DMS153 (cell line): ENCODE data around the gene CEP95.
"Not testable (repeated sequence)": the region's sequence is repeated elsewhere in the genome, so short reads cannot be mapped to it uniquely, and the experiment has no call there.

Source experiments
- DNase-seq: peaks from one replicate; lab custom pipeline; 2025; lab: John Stamatoyannopoulos, UW

The CEP95 gene, protein sequence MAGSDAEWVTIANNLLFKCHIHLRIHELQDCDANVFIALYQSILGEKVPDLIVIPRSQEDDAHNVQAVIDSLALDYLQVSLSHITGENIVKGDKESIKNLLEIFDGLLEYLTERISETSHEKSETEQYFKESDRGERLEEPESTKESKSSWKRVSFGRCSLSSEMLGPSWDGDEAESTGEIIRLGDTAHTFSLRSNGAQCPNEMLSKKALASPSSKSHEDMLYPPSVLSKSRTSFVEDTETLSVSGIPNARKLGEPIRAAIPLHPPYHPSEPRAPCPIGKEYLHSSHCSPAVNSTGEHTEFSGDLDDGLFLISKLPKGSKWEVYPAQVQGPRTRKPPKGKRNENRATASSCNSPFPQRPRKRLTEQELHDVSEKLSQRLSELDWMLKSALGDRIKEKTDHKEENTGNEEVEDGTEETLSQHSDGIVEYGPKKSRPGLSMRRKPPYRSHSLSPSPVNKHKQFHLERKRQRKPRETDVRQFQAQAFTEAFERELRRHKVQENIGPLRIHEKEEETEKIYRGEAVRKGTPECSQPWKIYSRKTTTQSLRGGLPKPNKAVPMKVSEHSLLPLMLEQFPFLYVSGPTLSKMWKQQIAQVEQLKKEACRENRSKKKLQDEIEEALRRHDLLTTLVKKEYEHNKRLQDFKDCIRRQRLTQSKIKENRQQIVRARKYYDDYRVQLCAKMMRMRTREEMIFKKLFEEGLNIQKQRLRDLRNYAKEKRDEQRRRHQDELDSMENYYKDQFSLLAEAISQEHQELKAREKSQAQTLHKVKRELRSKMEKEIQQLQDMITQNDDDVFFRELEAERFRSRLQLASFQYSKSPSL

DNA sequence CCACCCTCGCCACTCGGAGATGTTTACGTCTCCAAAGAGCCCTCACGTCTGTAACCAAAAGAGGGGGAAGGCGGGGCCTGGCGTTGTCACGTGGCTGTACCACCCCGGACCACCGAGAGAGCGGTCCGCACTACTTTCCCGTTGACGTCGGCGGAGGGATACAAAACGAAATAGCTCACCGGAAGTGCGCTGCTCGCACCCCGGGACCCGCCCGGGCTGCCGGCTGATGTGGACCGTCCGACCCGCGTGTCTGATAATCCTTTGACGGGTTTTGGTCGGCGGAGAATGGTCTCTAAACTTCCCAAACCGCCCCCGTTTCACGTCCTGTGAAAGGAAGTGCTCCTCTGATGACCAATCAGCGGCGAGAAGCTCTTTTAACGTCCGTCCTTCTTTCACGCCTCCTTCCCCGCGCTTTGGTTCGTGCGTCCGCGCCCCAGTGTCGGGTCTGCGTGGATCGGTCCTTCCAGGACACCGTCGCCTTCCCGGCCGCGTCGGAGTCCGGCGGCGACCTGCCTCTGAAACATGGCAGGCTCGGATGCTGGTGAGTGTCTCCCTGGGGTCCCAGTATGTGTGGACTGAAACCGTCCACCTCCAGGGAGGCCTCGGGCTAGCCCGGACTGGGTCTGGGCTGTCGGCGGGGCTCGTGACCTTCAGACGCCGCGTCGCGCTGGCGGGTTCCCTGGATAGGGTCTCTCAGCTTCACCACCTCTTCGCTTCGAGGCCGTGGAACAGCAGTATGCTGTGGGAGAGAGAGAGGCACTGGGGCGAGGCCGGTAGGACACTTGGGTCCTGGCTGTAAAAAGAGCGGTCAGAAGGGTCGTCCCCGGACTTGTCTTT lies at the start of gene CEP95:
Gene CEP95 (plus strand): TSS at position 402 of the 837 bp plus-strand sequence. CDS start 121 bp downstream, at position 523.
- DNase-seq, result peak; percentile 95

DNA sequence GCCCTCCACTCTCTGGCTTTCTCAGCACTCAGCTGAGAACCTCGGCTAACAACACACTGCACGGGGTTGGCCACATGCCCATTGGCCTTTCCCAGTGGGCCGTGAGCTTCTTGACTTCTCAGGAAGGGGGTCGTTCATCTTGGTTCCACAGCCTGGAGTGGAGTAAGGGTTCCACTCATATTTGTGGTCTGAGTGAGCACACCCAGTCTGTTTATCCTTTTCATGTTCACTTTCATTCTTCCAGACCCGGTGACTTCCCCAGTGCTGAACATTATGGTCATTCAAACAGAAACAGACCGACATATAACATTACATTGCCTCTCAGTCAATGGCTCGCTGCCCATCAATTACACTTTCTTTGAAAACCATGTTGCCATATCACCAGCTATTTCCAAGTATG lies 49.6 kb upstream of the CEP95 start:
- no peak for DNase-seq

DNA sequence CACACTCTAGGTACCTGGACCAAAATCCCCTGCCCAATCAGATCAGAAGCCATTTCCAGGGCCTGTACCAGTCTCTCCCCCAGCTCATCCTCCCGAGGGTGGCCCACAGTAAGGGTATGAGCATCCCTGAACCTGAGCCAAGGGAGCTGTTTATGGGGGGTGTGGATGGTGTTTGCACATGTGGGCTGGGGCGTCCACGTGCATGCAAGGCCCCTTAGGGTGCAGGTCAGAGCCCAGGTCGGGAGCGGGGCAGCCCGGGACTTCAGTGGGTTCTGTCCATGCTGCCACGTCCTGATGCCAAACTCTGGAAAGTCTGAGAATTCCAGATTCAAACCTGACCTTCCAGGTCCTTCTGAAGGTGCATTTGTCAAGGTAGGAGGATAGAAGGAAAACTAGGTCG lies 48.0 kb upstream of the CEP95 start:
- no peak for DNase-seq

- no peak for DNase-seq
These were observed 47.5 kb upstream of the CEP95 start for GRCh38 chr17:64459284-64459747.

DNA sequence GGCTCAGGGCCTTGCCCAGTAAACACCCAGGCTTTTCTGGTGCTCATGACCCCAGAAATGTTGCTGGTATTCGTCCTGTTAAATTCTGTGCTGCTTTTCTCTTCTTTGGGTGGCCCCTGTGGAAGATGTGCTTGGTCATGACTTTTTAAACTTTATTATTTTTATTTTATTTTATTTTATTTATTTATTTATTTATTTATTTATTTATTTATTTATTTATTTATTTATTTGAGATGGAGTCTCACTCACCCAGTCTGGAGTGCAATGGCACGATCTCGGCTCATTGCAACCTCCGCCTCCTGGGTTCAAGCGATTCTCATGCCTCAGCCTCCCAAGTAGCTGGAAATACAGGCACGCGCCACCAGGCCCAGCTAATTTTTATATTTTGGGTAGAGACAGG lies 47.0 kb upstream of the CEP95 start:
- DNase-seq, result not testable (repeated sequence)

GRCh38 chr17:64460955-64461354 lies 45.8 kb upstream of the CEP95 start:
- no peak for DNase-seq

- DNase-seq, result no peak
These were observed 45.0 kb upstream of the CEP95 start for GRCh38 chr17:64461788-64462187.

DNA sequence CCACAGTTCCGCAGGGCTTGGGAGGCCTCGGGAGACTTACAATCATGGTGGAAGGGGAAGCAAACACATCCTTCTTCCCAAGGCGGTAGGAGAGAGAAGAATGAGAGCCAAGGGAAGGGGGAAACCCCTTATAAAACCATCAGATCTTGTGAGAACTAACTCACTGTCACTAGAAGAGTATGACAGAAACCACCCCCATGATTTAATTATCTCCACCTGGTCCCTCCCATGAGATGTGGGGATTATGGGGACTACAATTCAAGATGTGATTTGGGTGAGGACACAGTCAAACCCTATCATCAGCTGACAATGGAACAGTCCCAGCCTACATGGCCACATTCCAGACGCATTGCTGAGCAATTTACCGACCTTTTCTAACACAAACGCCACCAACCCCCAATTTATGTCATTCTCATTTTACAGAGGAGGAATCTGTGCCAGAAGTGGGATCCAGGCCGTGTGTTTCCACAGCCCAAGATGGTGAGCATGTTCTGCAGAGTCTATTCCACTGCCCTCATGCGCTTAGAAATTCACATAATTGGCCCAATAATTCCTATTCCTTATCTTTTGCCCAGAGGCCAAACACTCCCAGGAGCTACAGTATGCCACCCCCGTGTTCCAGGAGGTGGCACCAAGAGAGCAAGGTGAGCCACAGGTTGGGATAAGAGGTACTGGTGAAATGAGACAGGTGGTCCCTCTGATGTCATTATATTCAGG lies 40.6 kb upstream of the CEP95 start:
- no peak for DNase-seq

DNA sequence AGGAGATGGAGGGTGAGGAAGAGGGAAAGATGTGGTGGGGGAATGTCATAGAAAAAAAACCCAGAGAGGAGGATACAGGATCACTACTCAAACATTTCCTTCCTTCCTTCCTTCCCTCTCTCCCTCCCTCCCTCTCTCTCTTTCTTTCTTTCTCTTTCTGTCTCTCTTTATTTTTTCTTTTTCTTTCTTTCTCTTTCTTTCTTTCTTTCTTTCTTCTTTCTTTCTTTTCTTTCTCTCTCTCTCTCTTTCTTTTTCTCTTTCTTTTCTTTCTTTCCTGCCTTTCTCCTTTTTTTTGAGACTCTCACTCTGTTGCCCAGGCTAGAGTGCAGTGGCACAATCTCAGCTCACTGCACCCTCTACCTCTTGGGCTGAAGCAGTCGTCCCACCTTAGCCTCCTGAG lies 39.9 kb upstream of the CEP95 start:
- DNase-seq, result not testable (repeated sequence)

- DNase-seq, result no peak
These were observed 36.2 kb upstream of the CEP95 start for GRCh38 chr17:64470625-64471024.

DNA sequence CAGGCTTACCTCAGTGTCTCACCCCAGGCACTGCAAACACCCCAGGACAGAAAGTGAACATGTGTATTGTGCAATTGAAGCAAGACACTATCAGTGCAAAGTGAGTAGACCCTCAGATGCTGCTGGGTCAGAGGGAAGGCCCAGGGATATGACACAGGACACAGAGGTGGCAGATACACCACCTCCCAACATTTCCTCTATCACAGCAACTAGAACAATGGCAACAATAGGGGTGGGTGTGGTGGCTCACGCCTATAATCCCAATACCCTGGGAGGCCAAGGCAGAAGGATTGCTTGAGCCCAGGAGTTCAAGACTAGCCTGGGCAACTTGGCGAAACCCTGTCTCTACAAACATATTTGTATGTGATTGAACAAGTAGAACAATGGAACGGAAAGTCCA lies 35.3 kb upstream of the CEP95 start:
- no peak for DNase-seq

DNA sequence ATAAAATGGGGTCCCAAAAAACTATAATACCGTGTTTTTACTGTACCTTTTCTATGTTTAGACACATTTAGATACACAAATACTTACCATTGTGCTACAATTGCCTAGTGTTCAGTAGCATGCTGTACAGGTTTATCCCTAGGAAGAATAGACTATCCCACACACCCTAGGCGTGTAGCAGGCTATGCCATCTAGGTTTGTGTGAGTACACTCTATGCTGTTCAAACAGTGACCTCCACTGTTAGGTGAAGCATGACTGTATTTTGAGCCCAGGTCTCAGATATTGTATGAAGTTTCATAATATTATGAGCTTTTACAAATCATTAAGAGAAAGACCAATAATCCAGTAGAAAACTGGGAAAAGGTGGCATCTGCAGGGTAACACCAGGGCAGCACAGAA lies 34.2 kb upstream of the CEP95 start:
- no peak for DNase-seq

DNA sequence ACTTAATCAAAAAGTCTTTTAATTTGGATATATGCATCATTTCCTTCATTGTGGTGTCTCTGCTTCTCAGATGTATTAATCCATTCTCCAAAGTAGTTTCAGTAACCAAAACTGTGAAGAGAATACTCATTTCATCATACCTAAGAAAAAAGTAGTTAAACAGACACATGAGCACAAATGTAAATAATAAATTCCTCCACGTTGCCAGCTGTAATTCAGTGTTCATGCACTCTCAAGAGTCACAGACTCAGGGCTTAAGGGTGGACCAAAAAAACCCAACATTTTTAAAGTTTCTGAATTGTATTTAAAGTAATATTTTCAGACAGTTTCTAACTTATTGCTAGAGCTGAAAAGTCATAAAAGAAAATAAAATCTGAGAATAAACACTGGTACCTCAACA lies 28.9 kb upstream of the CEP95 start:
- no peak for DNase-seq

GRCh38 chr17:64480951-64481350 lies 25.8 kb upstream of the CEP95 start:
- DNase-seq, result no peak

DNA sequence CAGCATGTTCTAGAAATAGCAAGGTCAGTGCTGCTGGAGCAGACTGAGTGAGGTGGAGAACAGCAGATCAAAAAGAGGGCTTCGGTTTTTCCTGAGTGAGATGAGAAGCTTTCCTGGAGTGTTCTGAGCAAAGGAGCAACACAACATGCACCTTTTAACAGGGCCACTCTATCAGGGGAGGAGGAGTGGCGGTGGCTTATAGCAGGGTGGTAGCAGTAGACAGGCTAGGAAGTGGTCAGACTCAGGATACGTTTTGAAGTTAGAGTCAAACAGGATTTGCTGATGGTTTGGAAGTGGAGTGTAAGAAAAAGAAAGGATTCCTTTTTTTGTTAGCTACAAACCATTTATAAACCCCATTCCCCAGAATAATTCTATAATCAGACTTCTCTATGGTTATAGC lies 22.4 kb upstream of the CEP95 start:
- DNase-seq, result no peak

GRCh38 chr17:64488301-64488700 lies 18.5 kb upstream of the CEP95 start:
- no peak for DNase-seq

GRCh38 chr17:64491034-64491860 lies 15.5 kb upstream of the CEP95 start:
- no peak for DNase-seq

DNA sequence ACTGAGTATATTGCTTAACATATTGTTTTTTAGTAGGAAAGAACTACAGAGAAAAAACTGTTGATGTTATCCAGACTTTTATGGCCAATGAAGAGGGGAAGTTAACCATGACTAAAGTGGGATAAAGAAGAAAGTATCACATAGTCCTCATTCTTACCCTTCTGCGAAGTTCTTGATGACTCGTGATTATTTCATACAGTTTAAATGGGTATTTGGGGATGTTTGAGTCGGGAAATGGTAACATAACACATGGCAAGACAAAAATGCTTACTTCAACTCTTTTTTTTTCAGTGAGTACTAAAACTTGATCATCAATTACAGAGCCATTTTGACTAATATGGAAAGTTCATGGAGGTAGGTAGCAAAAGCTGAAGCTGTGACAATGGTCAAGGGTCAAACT lies 14.8 kb upstream of the CEP95 start:
- DNase-seq, result no peak

DNA sequence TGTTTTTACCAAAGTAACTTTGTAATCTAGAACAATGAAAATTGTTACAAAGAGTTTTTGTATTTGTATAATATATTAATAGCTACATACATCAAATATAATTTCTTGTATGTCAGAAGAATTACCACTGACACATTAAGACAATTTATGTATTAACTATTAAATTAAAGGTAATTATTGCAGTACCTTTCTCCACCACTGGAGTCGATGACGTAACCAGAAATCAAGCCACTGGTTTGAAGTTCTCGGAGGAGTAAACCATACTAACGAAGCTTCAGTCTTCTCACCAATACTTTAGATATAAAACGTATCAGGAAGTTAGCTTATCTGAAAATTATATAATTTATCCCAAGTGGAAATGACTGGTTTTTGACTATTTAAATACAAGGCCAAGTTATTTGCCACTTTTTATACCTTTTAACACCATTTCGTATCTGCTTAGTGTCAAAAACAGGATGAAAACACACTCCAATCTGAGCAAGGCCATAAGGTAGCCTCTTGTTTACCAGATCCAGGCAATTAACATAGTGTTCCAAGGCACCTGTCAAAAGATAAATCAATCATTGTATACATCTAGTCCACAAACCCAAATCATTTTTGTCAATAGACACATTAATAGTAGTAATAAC lies 14.2 kb upstream of the CEP95 start:
- DNase-seq, result no peak

- no peak for DNase-seq
These were observed 12.7 kb upstream of the CEP95 start for GRCh38 chr17:64494121-64494520.
